T-helper 2 cell treated with Interferon-gamma antibody and Interleukin-4, amounts not matched to agents 5 μg/mL and 100 μg/mL, for 36 hours (primary cell): ENCODE data around the gene WDFY4.

Experiments
- DNase-seq: peaks from one replicate; pipeline ENCODE4 v3.0.0; 2021; ENCODE audit warnings: low spot score
- H3K27ac Mint-ChIP-seq: one replicate; pipeline ENCODE4 v1.8.0; 2021; ENCODE audit warnings: mild to moderate bottlenecking, mixed read lengths
- H3K27me3 Mint-ChIP-seq: one replicate; pipeline ENCODE4 v1.8.0; 2021; ENCODE audit warnings: low read depth, mixed read lengths
- H3K36me3 Mint-ChIP-seq: one replicate; pipeline ENCODE4 v1.8.0; 2021; ENCODE audit warnings: low read depth, mixed read lengths
- H3K4me1 Mint-ChIP-seq: one replicate; pipeline ENCODE4 v1.8.0; 2021; ENCODE audit warnings: low read depth, mixed read lengths
- H3K4me3 Mint-ChIP-seq: one replicate; pipeline ENCODE4 v1.8.0; 2022; ENCODE audit warnings: mild to moderate bottlenecking, moderate library complexity, mixed read lengths
- H3K9me3 Mint-ChIP-seq: one replicate; pipeline ENCODE4 v1.8.0; 2021; ENCODE audit warnings: mixed read lengths

WDFY4 gene

GRCh38 chr10:48701941-48702340, 17.3 kb downstream of the WDFY4 start:
- Mint-ChIP-seq H3K27me3 (peaks cover 3% of the 10 kb centered on the region), H3K4me1 (peaks cover 5% of the 10 kb centered on the region), H3K36me3 (no peaks in the 10 kb centered on the region), H3K27ac (no peak overlapping the region), H3K4me3 (no peak overlapping the region), H3K9me3 (no peaks in the 10 kb centered on the region)
- no peak for DNase-seq

DNA sequence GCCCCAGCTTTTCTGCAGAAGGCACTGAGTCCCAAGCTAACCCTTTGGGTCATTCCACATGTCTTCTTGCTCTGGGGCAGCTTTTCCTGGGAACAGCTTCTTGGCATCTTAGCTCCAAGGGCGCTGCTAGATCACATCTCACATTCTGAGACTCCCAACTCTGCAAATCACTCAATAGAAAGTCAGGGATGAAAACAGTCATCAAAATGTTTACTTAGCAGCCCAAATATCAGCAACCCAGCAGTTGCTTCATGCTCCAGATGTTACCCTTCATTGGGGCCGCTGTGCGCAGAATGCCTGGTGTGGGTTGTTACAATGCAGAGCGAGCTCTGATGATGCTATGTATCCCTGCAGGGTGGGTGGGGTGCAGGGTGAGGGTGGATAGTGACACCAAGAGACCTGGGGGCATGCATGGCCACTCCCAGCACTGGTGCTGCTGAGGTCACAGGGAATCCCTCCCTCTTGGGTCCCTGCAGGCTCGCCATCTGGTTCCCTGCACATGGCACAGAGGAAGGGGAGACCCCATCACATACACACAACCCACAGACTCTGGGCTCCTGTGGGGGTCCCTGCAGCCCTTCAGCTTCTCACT, 19.0 kb downstream of the WDFY4 start:
- Mint-ChIP-seq H3K4me1 (peaks cover 5% of the 10 kb centered on the region), H3K9me3 (no peaks in the 10 kb centered on the region), H3K36me3 (no peaks in the 10 kb centered on the region), H3K4me3 (no peak overlapping the region), H3K27me3 (peaks cover 3% of the 10 kb centered on the region), H3K27ac (no peak overlapping the region)
- DNase-seq = no peak

GRCh38 chr10:48704156-48704555, 19.5 kb downstream of the WDFY4 start:
- Mint-ChIP-seq H3K4me3 (no peak overlapping the region), H3K27ac (no peak overlapping the region), H3K9me3 (no peaks in the 10 kb centered on the region), H3K4me1 (peaks cover 5% of the 10 kb centered on the region), H3K27me3 (peaks cover 3% of the 10 kb centered on the region), H3K36me3 (no peaks in the 10 kb centered on the region)
- DNase-seq = no peak

DNA sequence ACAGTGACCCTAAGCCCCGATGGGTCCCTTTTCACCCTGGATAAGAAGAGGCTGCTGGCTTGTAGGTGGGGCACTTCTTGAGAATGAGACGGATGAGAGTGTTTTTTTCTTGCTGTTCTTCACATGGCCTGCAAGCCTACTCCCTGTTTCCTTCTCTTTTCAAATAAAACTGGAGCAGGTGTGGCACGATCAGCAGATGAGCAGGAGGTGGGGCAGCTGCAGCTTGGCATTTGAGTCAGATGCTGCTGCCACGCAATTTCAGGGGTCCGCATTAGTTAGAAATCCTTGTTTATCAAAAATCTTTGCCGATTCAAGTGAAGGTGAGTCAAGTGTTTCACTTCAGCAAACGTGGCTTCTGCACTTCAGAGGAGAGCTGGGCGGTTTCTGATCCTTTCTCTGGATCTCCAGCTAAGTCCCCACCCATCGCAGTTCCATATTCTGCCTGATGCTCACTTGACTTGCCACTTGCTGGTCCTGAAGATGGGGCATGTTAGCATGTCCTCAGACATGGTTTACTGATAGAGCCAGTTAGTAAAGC, 20.8 kb downstream of the WDFY4 start:
- DNase-seq = no peak
- H3K27me3 Mint-ChIP-seq = peaks cover 3% of the 10 kb centered on the region
- peaks cover 5% of the 10 kb centered on the region for H3K4me1 Mint-ChIP-seq
- no peak overlapping the region for H3K4me3 Mint-ChIP-seq
- H3K9me3 Mint-ChIP-seq = no peaks in the 10 kb centered on the region
- no peak overlapping the region for H3K27ac Mint-ChIP-seq
- no peaks in the 10 kb centered on the region for H3K36me3 Mint-ChIP-seq

GRCh38 chr10:48707472-48707871, 22.8 kb downstream of the WDFY4 start:
- no peak overlapping the region for H3K4me3 Mint-ChIP-seq
- H3K4me1 Mint-ChIP-seq = no peaks in the 10 kb centered on the region
- H3K27me3 Mint-ChIP-seq = peaks cover 7% of the 10 kb centered on the region
- H3K27ac Mint-ChIP-seq = no peak overlapping the region
- no peaks in the 10 kb centered on the region for H3K36me3 Mint-ChIP-seq
- no peaks in the 10 kb centered on the region for H3K9me3 Mint-ChIP-seq
- no peak for DNase-seq

DNA sequence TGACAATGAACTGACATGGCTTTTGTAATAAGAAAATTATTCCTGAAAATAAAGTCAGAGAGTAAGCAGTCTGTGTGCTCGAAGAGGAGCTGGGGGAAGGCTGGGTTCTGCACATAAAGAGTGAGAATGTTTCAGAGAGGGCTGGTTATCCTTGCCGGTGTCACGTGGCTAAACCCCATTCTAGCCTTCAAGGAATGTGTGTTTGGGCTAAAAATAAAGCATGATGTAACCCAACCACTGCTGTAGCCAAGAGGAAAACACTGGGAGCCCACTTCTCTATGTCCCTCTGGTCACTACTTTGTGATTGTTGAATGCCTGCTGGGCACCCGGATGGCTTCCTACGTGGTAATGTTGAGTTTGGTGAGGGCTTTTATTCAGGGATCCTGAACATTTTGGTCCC, 23.5 kb downstream of the WDFY4 start:
- no peak for DNase-seq
- Mint-ChIP-seq H3K4me1 (no peaks in the 10 kb centered on the region), H3K4me3 (no peak overlapping the region), H3K27ac (no peak overlapping the region), H3K36me3 (no peaks in the 10 kb centered on the region), H3K27me3 (peaks cover 7% of the 10 kb centered on the region), H3K9me3 (no peaks in the 10 kb centered on the region)

- Mint-ChIP-seq H3K27me3 (peaks cover 7% of the 10 kb centered on the region), H3K4me1 (no peaks in the 10 kb centered on the region), H3K27ac (no peak overlapping the region), H3K9me3 (no peaks in the 10 kb centered on the region), H3K36me3 (no peaks in the 10 kb centered on the region), H3K4me3 (no peak overlapping the region)
- DNase-seq = no peak
Observed at GRCh38 chr10:48710647-48711275, 26.1 kb downstream of the WDFY4 start.

- Mint-ChIP-seq H3K4me3 (no peak overlapping the region), H3K9me3 (no peaks in the 10 kb centered on the region), H3K27me3 (peaks cover 4% of the 10 kb centered on the region), H3K27ac (no peak overlapping the region), H3K36me3 (no peaks in the 10 kb centered on the region), H3K4me1 (no peaks in the 10 kb centered on the region)
- no peak for DNase-seq
Observed at GRCh38 chr10:48711830-48712229, 27.2 kb downstream of the WDFY4 start.

GRCh38 chr10:48714088-48714487, 29.4 kb downstream of the WDFY4 start:
- H3K27ac Mint-ChIP-seq = no peak overlapping the region
- H3K4me3 Mint-ChIP-seq = no peak overlapping the region
- H3K36me3 Mint-ChIP-seq = no peaks in the 10 kb centered on the region
- DNase-seq = no peak
- H3K9me3 Mint-ChIP-seq = no peaks in the 10 kb centered on the region
- H3K27me3 Mint-ChIP-seq = peaks cover 4% of the 10 kb centered on the region
- H3K4me1 Mint-ChIP-seq = no peaks in the 10 kb centered on the region

DNA sequence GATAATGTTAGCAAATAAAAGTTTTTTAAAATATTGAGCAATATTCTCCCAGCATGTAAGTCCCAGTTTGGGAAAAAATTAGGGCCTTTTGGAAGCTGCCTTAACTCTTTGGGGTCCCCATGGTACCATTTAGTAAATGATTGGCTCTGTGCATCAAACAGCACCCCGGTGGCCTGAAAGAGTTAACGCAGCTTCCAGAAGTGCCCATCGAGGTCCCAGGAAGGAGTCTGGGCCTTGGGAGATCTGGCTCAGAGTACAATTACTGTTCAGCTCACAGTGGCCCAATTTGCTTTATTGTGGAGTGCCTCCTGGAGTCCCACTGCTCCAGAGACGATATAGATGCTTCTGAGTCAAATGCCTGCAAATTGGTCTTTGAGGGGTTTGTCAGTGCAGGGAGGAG, 31.7 kb downstream of the WDFY4 start:
- H3K36me3 Mint-ChIP-seq = no peaks in the 10 kb centered on the region

GRCh38 chr10:48720611-48721010, 35.9 kb downstream of the WDFY4 start:
- Mint-ChIP-seq H3K9me3 (no peaks in the 10 kb centered on the region), H3K36me3 (no peaks in the 10 kb centered on the region), H3K27me3 (no peaks in the 10 kb centered on the region), H3K4me1 (no peaks in the 10 kb centered on the region), H3K4me3 (no peak overlapping the region), H3K27ac (no peak overlapping the region)
- no peak for DNase-seq

More for the DNA sequence above, 31.7 kb downstream of the WDFY4 start:
- H3K27me3 Mint-ChIP-seq = no peaks in the 10 kb centered on the region
- no peaks in the 10 kb centered on the region for H3K9me3 Mint-ChIP-seq
- no peak for DNase-seq
- H3K4me3 Mint-ChIP-seq = no peak overlapping the region
- H3K4me1 Mint-ChIP-seq = no peaks in the 10 kb centered on the region
- no peak overlapping the region for H3K27ac Mint-ChIP-seq

DNA sequence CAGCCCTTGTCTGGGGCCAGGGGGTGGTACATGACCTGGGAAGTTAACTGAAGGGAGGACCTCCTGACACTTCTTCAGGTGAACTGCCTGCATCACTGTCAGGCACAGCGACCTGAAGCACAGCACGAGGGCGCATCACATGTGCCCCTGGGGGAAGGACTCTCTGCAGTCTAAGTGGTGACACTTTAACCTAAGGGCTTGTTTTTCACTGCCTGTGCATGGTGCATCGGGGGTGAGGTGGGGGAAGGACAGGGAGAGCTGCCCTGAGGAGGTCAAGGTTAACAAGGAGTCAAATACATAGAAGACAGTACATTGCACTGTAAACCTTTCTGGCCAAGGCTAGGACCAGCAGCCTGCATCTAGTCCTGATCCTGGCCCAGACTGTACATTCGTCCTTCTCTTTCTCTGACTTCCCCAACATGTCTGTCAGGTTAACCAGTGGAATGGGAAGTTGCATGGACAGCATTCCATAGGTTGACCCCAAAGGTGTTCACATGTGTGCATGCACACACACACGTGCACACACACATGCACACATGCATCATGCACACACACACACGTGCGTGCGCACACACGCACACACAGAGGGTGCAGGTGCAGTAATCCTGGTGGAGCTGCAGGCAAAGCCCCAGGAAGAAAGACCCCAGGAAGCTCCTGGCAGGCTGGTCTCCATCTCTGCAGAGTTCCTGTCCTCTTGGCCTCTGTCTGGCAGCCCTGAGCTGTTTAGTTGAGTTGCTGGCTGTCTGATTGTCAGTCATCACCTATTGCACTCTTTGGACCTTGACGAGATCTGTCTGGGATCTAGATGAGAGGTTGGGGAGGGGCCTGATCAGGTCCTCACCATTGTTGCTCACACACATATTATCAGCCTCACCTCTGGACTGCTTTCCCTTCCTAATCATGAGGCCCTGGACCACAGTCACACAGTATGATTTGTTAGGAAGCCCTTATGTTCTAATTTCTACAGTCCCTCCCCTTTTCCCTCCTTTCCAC, 37.8 kb downstream of the WDFY4 start:
- no peak overlapping the region for H3K4me3 Mint-ChIP-seq
- H3K36me3 Mint-ChIP-seq = no peaks in the 10 kb centered on the region
- H3K27me3 Mint-ChIP-seq = peaks cover 3% of the 10 kb centered on the region
- no peak overlapping the region for H3K27ac Mint-ChIP-seq
- no peak for DNase-seq
- H3K9me3 Mint-ChIP-seq = no peaks in the 10 kb centered on the region
- H3K4me1 Mint-ChIP-seq = no peaks in the 10 kb centered on the region

GRCh38 chr10:48724127-48724526, 39.5 kb downstream of the WDFY4 start:
- no peak overlapping the region for H3K4me3 Mint-ChIP-seq
- no peak for DNase-seq
- H3K9me3 Mint-ChIP-seq = no peaks in the 10 kb centered on the region
- H3K27ac Mint-ChIP-seq = no peak overlapping the region
- H3K36me3 Mint-ChIP-seq = no peaks in the 10 kb centered on the region
- no peaks in the 10 kb centered on the region for H3K4me1 Mint-ChIP-seq
- peaks cover 3% of the 10 kb centered on the region for H3K27me3 Mint-ChIP-seq

GRCh38 chr10:48725708-48726107, 41.0 kb downstream of the WDFY4 start:
- Mint-ChIP-seq H3K27me3 (peaks cover 3% of the 10 kb centered on the region), H3K9me3 (no peaks in the 10 kb centered on the region), H3K36me3 (no peaks in the 10 kb centered on the region), H3K4me3 (no peak overlapping the region), H3K27ac (no peak overlapping the region), H3K4me1 (no peaks in the 10 kb centered on the region)
- DNase-seq = no peak
